Caco-2 (cell line): ENCODE measurements around the gene USP40. TPM values are rescaled to one million over a fixed set of nuclear protein-coding genes. Genes with fewer than 3 reads are reported as not detected.

Source experiments
- BruUV-seq: library from RNA; stranded (reverse); fragments of 400-500 nt; replicated peaks from 2 replicates; lab custom pipeline; 2021; lab: Mats Ljungman, UMichigan
- CTCF ChIA-PET: fragments of 300-600 bp; sonication (Branson Sonifier 250); formaldehyde crosslinking; loops from one replicate; lab custom pipeline; 2022; ENCODE audit warnings: antibody characterized with exemption; lab: Charles Lee
- POLR2A ChIA-PET: fragments of 300-600 bp; sonication (Branson Sonifier 250); formaldehyde crosslinking; loops from one replicate; lab custom pipeline; 2022; ENCODE audit warnings: antibody characterized with exemption; lab: Charles Lee
- DNase-seq, 2 experiments: peaks; one replicate each; pipeline versions ENCODE4 v3.0.0 to v3.0.0-alpha.2; 2020 to 2022
- H3K27me3 ChIP-seq: replicated peaks from 2 replicates; pipeline ENCODE4 v1.6.0; 2011; ENCODE audit warnings: low read length; ENCODE audit not compliant: control insufficient read depth, insufficient read depth
- H3K36me3 ChIP-seq: 2 replicates; pipeline ENCODE4 v1.5.1; 2011; ENCODE audit warnings: low read length; ENCODE audit not compliant: control insufficient read depth, insufficient read depth
- H3K4me1 ChIP-seq: fragments of 250-450 bp; sonication (Bioruptor Pico); 2 replicates; pipeline ENCODE4 v1.5.1; 2020; ENCODE audit warnings: mild to moderate bottlenecking
- H3K4me3 ChIP-seq: 2 replicates; pipeline ENCODE4 v1.5.1; 2011; ENCODE audit warnings: low read depth, mild to moderate bottlenecking, control low read depth, low read length
- H3K9me3 ChIP-seq: fragments of 250-450 bp; sonication (Bioruptor Pico); 2 replicates; pipeline ENCODE4 v1.5.1; 2020; ENCODE audit warnings: mild to moderate bottlenecking, moderate library complexity
- H3K27ac Mint-ChIP-seq: one replicate; pipeline ENCODE4 v1.8.0; 2022; ENCODE audit warnings: mixed read lengths; ENCODE audit not compliant: unreplicated experiment
- H3K27me3 Mint-ChIP-seq: one replicate; pipeline ENCODE4 v1.8.0; 2022; ENCODE audit warnings: mixed read lengths; ENCODE audit not compliant: insufficient read depth, unreplicated experiment
- H3K36me3 Mint-ChIP-seq: one replicate; pipeline ENCODE4 v1.8.0; 2022; ENCODE audit warnings: mild to moderate bottlenecking, mixed read lengths; ENCODE audit not compliant: insufficient read depth, unreplicated experiment
- H3K4me1 Mint-ChIP-seq: one replicate; pipeline ENCODE4 v1.8.0; 2022; ENCODE audit warnings: low read depth, mixed read lengths; ENCODE audit not compliant: unreplicated experiment
- H3K4me3 Mint-ChIP-seq: one replicate; pipeline ENCODE4 v1.8.0; 2022; ENCODE audit warnings: mild to moderate bottlenecking, moderate library complexity, mixed read lengths; ENCODE audit not compliant: unreplicated experiment
- H3K9me3 Mint-ChIP-seq: one replicate; pipeline ENCODE4 v1.8.0; 2022; ENCODE audit warnings: mixed read lengths; ENCODE audit not compliant: unreplicated experiment
- CTCF ChIP-seq, 2 experiments: fragments of 200-600 bp in 1 of 2; IDR thresholded peaks; 1 replicate in 1 of 2; 2 replicates in 1 of 2; pipeline versions ENCODE4 v1.5.1 to v1.8.0; 2011 to 2022; ENCODE audit warnings: antibody characterized with exemption in 1 of 2, control low read depth in 1 of 2, inconsistent platforms in 1 of 2, low read depth in 1 of 2, low read length in 1 of 2, mild to moderate bottlenecking in 1 of 2, moderate library complexity in 1 of 2; ENCODE audit not compliant: insufficient read depth in 1 of 2, severe bottlenecking in 1 of 2, unreplicated experiment in 1 of 2
- intact Hi-C: fragments of 100-400 bp; cut with micrococcal nuclease; formaldehyde crosslinking; loops from one replicate; pipeline ENCODE4 v1.10.0; 2022; ENCODE audit not compliant: unreplicated experiment
- total RNA-seq: library from RNA; stranded (reverse); gene quantifications from 2 replicates; pipeline ENCODE4 v1.2.3, GENCODE V29; 2022

Gene USP40
- total RNA-seq, 1 experiment from 2014 or later = 27.8 TPM

GRCh38 chr2:233436191-233436581 lies 130.4 kb downstream of the USP40 start:
- no peaks in the 10 kb centered on the region for H3K9me3 ChIP-seq
- CTCF ChIA-PET = no interaction called here
- POLR2A ChIA-PET = no interaction called here
- H3K4me1 ChIP-seq = no peaks in the 10 kb centered on the region
- H3K27me3 ChIP-seq = no peaks in the 10 kb centered on the region
- H3K27ac Mint-ChIP-seq = no peak overlapping the region
- BruUV-seq = no TSS peak
- intact Hi-C loops = no loop called here
- H3K9me3 Mint-ChIP-seq = no peaks in the 10 kb centered on the region
- H3K27me3 Mint-ChIP-seq = no peaks in the 10 kb centered on the region
- no peak for TF ChIP-seq CTCF (IDR thresholded peaks at IDR 0.05; ENCODE audit: insufficient read depth in 1 of 2, low read depth in 1 of 2, low read length in 1 of 2, severe bottlenecking in 1 of 2, unreplicated experiment in 1 of 2)
- H3K36me3 Mint-ChIP-seq = peaks cover 75% of the 10 kb centered on the region
- no peak for DNase-seq
- H3K4me3 Mint-ChIP-seq = no peak overlapping the region
- no peak overlapping the region for H3K4me3 ChIP-seq
- H3K36me3 ChIP-seq = no peaks in the 10 kb centered on the region; the same call in 1 of the 2 replicates
- no peaks in the 10 kb centered on the region for H3K4me1 Mint-ChIP-seq

GRCh38 chr2:233435436-233436190 lies 131.0 kb downstream of the USP40 start:
- H3K36me3 ChIP-seq = no peaks in the 10 kb centered on the region; the same call in 1 of the 2 replicates
- H3K36me3 Mint-ChIP-seq = peaks cover 75% of the 10 kb centered on the region
- H3K4me3 Mint-ChIP-seq = no peak overlapping the region
- no peaks in the 10 kb centered on the region for H3K9me3 ChIP-seq
- no peak for DNase-seq
- no peak for TF ChIP-seq CTCF (IDR thresholded peaks at IDR 0.05; ENCODE audit: insufficient read depth in 1 of 2, low read depth in 1 of 2, low read length in 1 of 2, severe bottlenecking in 1 of 2, unreplicated experiment in 1 of 2)
- H3K27me3 ChIP-seq = no peaks in the 10 kb centered on the region
- no peaks in the 10 kb centered on the region for H3K4me1 ChIP-seq
- H3K27me3 Mint-ChIP-seq = no peaks in the 10 kb centered on the region
- BruUV-seq = no TSS peak
- no peak overlapping the region for H3K4me3 ChIP-seq
- H3K27ac Mint-ChIP-seq = no peak overlapping the region
- no peaks in the 10 kb centered on the region for H3K9me3 Mint-ChIP-seq
- POLR2A ChIA-PET = no interaction called here
- intact Hi-C loops = no loop called here
- CTCF ChIA-PET = no interaction called here
- H3K4me1 Mint-ChIP-seq = no peaks in the 10 kb centered on the region

GRCh38 chr2:233434666-233435330 lies 131.8 kb downstream of the USP40 start:
- Histone ChIP-seq H3K27me3 (no peaks in the 10 kb centered on the region), H3K9me3 (no peaks in the 10 kb centered on the region), H3K4me1 (no peaks in the 10 kb centered on the region), H3K4me3 (no peak overlapping the region), H3K36me3 (no peaks in the 10 kb centered on the region; the same call in 1 of the 2 replicates)
- no peaks in the 10 kb centered on the region for H3K9me3 Mint-ChIP-seq
- peaks cover 75% of the 10 kb centered on the region for H3K36me3 Mint-ChIP-seq
- CTCF ChIA-PET = no interaction called here
- no TSS peak for BruUV-seq
- DNase-seq = no peak
- H3K4me3 Mint-ChIP-seq = no peak overlapping the region
- no peaks in the 10 kb centered on the region for H3K27me3 Mint-ChIP-seq
- no peak overlapping the region for H3K27ac Mint-ChIP-seq
- intact Hi-C loops = no loop called here
- H3K4me1 Mint-ChIP-seq = peaks cover 5% of the 10 kb centered on the region
- no peak for TF ChIP-seq CTCF (IDR thresholded peaks at IDR 0.05; ENCODE audit: insufficient read depth in 1 of 2, low read depth in 1 of 2, low read length in 1 of 2, severe bottlenecking in 1 of 2, unreplicated experiment in 1 of 2)
- POLR2A ChIA-PET = no interaction called here
